Duodenal mucosa (tissue), 2 donors: ENCODE measurements around the gene SMIM35.

Source experiments
- H3K27ac ChIP-seq: one replicate; pipeline ENCODE4 v1.7.0; 2013; ENCODE audit warnings: low read depth, low read length
- H3K27me3 ChIP-seq, 2 donors: one replicate each; pipeline ENCODE4 v1.7.0; 2013; ENCODE audit warnings: low read length in 2 of 2, control low read depth in 1 of 2; ENCODE audit not compliant: insufficient read depth in 2 of 2, control insufficient read depth in 1 of 2
- H3K36me3 ChIP-seq, 2 donors: one replicate each; pipeline ENCODE4 v1.7.0; 2013; ENCODE audit warnings: low read length in 2 of 2, control low read depth in 1 of 2; ENCODE audit not compliant: insufficient read depth in 2 of 2, control insufficient read depth in 1 of 2
- H3K4me1 ChIP-seq, 2 donors: one replicate each; pipeline ENCODE4 v1.7.0; 2013; ENCODE audit warnings: low read length in 2 of 2, control low read depth in 1 of 2; ENCODE audit not compliant: insufficient read depth in 2 of 2, control insufficient read depth in 1 of 2
- H3K4me3 ChIP-seq, 2 donors: one replicate each; pipeline ENCODE4 v1.7.0; 2013; ENCODE audit warnings: low read length in 2 of 2, low read depth in 1 of 2
- H3K9ac ChIP-seq, 2 donors: one replicate each; pipeline ENCODE4 v1.7.0; 2013; ENCODE audit warnings: low read length in 2 of 2, low read depth in 1 of 2
- H3K9me3 ChIP-seq, 2 donors: one replicate each; pipeline ENCODE4 v1.7.0; 2013; ENCODE audit warnings: low read length in 2 of 2, control low read depth in 1 of 2; ENCODE audit not compliant: control insufficient read depth in 1 of 2

Gene SMIM35

DNA sequence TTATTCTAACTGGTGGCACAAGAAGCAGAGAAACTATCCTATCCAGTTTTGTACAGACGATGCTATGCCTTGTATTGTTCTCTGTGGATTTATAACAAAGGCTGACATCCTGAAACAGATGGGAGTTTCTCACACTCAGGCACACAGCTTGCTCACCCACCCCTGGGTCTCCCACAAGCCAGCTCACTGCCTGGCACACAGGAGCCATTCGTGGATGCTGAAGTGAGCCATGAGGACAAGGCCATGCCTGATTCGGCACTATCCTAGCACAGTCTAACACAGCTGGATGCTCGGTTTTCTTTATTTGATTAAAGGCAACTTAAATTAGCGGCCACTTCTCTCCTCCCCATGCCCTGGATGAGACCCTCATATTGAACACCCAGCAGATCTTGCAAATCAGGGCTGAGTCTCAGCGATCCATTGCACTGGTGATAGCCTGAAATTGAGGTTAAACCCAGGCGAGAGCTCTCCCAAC lies 35.6 kb downstream of the SMIM35 start:
- Histone ChIP-seq H3K4me1 (peaks cover 10% of the 10 kb centered on the region in 2 donors), H3K36me3 (no peaks in the 10 kb centered on the region), H3K27ac (no peak overlapping the region), H3K9ac (peak overlapping the region in 1 of 2 donors; percentile 20), H3K9me3 (no peaks in the 10 kb centered on the region), H3K4me3 (no peak overlapping the region), H3K27me3 (no peaks in the 10 kb centered on the region)

DNA sequence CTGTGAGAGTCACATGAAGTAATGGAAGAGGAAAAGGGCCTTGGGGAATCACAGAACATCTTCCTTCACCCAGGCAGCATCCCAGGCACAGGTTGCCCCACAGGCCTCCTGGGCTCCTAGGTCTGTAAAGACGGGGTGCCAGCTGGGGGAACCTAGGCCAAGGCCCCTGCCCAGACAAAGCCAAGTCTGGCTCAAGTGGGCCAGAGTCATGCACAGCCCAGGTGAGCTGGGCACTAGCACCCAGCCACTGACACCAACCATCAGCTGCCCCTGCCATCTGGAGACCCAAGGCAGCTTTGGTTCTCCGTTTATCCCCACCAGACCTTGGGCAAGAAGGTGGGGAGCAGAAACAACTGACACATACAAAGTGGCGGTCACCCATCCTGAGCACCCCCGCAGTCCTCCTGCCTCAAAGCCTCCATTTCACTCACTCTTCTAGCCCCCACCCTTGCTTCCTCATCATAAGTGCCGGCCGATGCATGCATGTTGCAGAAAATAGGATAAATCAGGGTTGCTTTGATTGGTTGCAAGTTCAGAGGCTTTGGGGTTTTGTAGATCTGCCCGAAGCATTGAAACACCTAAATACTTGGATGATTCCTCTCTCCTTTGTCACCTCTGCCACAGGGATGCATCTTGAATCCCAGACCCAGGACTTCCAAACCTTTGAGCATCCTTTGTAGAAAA lies 36.4 kb downstream of the SMIM35 start:
- no peaks in the 10 kb centered on the region for H3K27me3 ChIP-seq
- H3K36me3 ChIP-seq: no peaks in the 10 kb centered on the region
- no peak overlapping the region for H3K4me3 ChIP-seq
- H3K9ac ChIP-seq: no peak overlapping the region
- peaks cover 10 to 16% of the 10 kb centered on the region in 2 donors for H3K4me1 ChIP-seq
- no peak overlapping the region for H3K27ac ChIP-seq
- no peaks in the 10 kb centered on the region for H3K9me3 ChIP-seq

DNA sequence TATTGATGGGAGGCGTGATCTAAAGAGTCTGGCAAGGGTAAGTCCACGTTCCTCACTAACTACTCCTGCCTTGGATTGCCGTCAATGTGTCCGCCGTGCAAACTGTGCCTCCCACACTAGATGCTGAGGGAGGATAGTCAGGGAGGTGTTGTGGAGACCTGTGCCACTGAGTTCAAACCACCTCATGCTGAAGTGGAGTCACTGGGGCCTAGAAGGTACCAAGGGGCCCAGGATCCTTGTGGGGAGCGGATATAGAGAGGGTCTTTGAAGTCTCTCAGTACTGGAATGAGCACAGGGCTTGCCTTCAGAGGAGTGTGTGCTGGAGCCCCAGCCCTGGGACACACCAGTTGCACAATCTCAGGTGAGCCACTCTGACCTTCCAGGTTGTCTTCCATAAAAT lies 37.0 kb downstream of the SMIM35 start:
- Histone ChIP-seq H3K9me3 (no peaks in the 10 kb centered on the region), H3K4me3 (no peak overlapping the region), H3K27me3 (no peaks in the 10 kb centered on the region), H3K4me1 (peaks cover 10 to 16% of the 10 kb centered on the region in 2 donors), H3K9ac (no peak overlapping the region), H3K27ac (no peak overlapping the region), H3K36me3 (no peaks in the 10 kb centered on the region)

DNA sequence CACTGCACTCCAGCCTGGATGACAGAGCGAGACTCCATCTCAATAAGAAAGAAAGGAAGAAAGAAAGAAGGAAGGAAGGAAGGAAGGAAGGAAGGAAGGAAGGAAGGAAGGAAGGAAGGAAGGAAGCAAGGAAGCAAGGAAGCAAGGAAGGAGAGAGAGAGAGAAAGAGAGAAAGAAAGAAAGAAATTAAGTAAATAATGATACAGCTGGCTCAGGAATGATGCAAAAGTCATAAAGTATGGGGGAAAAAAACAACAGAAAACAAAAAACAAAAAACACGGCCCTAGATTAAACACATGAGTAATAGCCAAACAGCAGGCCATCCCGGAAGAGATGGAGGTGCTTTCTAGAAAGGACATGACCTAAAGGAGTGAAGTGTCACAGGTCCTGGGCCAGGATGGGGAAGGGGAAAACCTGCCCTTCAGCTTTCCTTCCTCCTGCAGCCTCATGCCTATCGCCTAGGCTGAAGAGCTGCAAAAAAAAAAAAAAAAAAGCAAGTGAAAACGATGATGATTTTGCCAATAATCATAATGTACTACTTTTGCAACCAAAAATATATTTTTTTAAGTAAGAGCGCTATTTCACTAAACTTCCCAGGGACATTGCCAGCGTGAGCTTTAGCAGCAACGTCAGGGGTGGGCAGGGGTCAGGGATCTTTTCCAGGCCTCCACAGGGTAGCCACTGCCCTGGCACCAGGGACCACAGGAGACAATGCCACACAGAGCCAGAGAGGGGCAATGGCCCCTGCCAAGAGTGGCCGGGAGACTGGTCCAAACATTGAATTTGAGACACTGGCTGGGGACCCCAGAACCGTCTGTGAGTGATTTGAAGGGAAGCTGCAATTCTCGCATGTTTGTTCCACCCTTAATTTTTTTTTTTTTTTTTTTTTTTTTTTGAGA lies 38.0 kb downstream of the SMIM35 start:
- Histone ChIP-seq H3K9ac (no peak overlapping the region), H3K4me1 (peaks cover 10 to 16% of the 10 kb centered on the region in 2 donors), H3K27ac (no peak overlapping the region), H3K4me3 (no peak overlapping the region), H3K9me3 (no peaks in the 10 kb centered on the region), H3K36me3 (no peaks in the 10 kb centered on the region), H3K27me3 (no peaks in the 10 kb centered on the region)

DNA sequence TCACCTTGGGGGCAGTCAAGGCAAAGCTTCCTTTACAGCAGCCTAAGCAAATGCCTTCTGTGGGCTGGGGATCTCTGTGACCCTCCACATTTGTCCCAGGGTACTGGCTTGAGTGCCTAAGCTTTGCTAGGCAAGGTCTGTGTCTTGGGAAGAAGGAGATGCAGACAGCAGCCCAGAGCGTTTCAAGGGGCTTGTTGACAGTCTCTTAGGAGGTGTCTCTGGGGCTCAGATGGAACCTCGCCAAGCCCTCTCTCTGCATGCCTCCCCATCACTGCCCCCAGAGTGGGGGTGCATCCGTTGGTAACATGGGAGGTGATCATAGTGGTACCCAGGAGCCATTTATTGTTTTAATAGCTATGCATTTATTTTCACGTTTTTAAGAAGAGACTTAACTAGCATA lies 39.0 kb downstream of the SMIM35 start:
- H3K27ac ChIP-seq: no peak overlapping the region
- H3K4me1 ChIP-seq: peaks cover 9 to 16% of the 10 kb centered on the region in 2 donors
- H3K4me3 ChIP-seq: no peak overlapping the region
- no peaks in the 10 kb centered on the region for H3K36me3 ChIP-seq
- H3K27me3 ChIP-seq: no peaks in the 10 kb centered on the region
- no peak overlapping the region for H3K9ac ChIP-seq
- H3K9me3 ChIP-seq: no peaks in the 10 kb centered on the region

DNA sequence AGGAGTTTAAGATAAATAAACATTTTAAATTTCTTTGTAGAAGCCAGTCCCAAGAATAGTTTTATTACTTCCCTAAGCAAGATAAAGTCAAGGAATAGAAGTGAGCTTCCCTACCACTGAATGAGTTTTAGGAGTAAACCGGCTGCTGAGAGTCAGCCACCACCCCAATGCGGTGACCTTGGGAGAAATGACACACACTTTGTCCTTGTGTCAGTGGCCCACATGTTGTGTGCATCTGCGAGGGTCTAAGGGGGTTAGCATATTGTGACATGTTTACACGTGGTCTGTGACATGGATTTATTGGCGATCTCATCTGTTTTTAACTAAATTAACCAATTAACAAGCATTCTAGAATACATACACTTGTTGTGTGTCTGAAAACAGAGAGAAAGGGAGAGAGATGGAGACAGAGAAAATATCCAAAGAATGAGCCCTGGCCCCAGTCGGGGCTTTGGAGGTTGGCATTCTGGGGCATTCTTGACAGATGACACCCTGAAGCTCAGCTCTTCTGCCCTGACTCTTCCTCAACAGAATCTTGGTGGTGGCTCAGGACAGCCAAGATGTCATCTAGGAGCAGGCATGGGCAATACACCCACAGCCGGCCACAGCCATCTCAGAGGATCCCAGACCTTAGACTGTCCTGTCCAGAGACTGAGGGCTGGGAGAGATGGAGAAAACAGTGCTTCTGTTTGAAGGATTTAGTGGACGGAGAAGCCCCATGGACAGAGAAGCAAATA lies 39.6 kb downstream of the SMIM35 start:
- peaks cover 6 to 10% of the 10 kb centered on the region in 2 donors for H3K4me1 ChIP-seq
- no peaks in the 10 kb centered on the region for H3K36me3 ChIP-seq
- H3K27ac ChIP-seq: no peak overlapping the region
- no peak overlapping the region for H3K9ac ChIP-seq
- no peaks in the 10 kb centered on the region for H3K9me3 ChIP-seq
- H3K27me3 ChIP-seq: no peaks in the 10 kb centered on the region
- no peak overlapping the region for H3K4me3 ChIP-seq

DNA sequence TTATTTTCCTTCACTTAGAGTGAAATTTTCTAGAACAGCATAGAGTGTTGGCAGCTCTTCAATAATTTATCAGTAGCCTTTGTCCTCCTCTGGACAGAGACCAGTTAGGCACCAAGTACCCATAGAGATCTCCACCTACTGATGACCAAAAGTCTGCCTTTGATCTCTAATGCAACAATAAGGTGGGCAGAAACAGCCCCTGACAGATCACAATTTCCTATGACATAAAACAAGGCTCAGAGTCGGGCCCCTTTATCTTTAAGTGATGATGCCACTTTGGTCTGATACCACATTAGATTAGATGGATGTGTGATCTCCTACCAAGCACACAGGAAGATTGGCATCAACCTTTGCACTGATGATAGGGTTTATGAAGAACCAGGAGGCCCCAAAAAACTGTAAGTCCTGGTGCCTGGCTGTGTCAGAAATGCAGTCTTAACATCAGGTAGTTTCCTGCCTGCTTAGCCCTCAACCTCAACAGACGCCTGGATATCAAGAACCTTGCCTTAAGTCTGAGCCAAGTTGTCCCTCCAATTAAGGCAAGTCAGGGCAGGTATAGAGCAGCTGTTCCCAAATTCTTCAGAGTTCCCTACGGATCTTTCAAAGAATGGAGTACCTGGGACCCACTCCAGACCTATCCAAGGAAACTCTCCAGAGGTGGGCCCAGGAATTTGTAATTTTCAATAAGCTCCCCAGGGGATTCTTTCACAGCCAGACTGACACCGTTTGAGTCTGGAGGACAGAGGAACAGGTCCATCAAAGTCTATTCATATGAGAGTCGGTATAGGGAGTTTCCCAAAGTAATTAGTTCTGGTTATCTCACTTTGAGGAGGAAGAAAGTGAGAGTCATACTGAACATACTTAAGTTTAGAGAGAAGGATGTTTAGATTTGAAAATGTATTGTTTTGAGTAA lies 40.5 kb downstream of the SMIM35 start:
- peaks cover 4 to 6% of the 10 kb centered on the region in 2 donors for H3K4me1 ChIP-seq

DNA sequence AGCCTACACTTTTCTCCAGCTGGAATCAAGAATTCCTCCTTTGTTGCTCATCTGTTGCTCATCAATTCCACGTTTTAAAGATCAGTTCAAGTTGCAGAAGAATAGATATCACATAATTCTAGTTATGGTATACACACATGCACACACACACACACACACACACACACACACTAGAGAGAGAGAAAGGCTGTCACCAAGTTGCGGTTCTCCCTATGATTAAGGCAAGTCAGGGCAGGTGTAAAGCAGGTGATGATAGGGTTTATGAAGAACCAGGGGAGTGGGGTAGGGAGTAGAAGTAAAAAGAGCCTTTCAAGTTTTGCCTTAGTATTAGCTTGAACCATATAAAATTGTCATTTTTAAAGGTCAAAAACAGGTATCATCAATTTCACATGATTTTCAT lies 41.6 kb downstream of the SMIM35 start:
- H3K4me3 ChIP-seq: no peak overlapping the region
- no peaks in the 10 kb centered on the region for H3K36me3 ChIP-seq
- no peaks in the 10 kb centered on the region for H3K9me3 ChIP-seq
- H3K4me1 ChIP-seq: peaks cover 0 to 6% of the 10 kb centered on the region in 2 donors
- no peak overlapping the region for H3K9ac ChIP-seq
- no peak overlapping the region for H3K27ac ChIP-seq
- H3K27me3 ChIP-seq: no peaks in the 10 kb centered on the region

More for the DNA sequence above, 40.5 kb downstream of the SMIM35 start:
- Histone ChIP-seq H3K36me3 (no peaks in the 10 kb centered on the region), H3K4me3 (no peak overlapping the region), H3K27me3 (no peaks in the 10 kb centered on the region), H3K9ac (no peak overlapping the region), H3K27ac (no peak overlapping the region), H3K9me3 (no peaks in the 10 kb centered on the region)

DNA sequence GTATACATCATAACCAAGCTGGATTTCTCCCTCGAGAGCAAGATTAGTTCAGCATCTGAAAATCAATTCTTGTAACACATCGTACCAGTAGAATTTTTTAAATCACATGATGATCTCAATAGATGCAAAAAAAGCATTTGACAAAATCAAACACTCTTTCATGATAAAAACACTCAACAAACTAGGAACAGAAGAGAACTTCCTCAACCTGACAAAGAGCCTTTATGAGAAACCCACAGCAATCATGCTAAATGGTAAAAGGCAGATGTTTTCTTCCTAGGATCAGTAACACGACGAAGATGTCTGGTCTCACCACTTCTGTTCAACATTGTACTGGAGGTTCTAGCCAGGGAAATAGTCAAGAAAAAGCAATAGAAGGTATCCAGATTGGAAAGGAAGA lies 44.0 kb downstream of the SMIM35 start:
- no peaks in the 10 kb centered on the region for H3K36me3 ChIP-seq
- H3K4me1 ChIP-seq: peaks cover 0 to 6% of the 10 kb centered on the region in 2 donors
- no peak overlapping the region for H3K9ac ChIP-seq
- no peaks in the 10 kb centered on the region for H3K9me3 ChIP-seq
- H3K27me3 ChIP-seq: no peaks in the 10 kb centered on the region
- no peak overlapping the region for H3K4me3 ChIP-seq
- no peak overlapping the region for H3K27ac ChIP-seq
